MM.1S (cell line): ENCODE results near the gene ISYNA1.

Experiments
- EZH2phosphoT487 ChIP-seq: fragments of 300-600 bp; sonication (generic); IDR thresholded peaks from 2 replicates; pipeline ENCODE4 v1.6.1; 2018; ENCODE audit warnings: antibody characterized with exemption, low read length
- TF ChIP-seq, protein P1 (sequence below): fragments of 300-600 bp; sonication (generic); IDR thresholded peaks from 2 replicates; pipeline ENCODE4 v1.5.1; 2016; ENCODE audit warnings: antibody characterized with exemption, low read length, mixed read lengths

DNA sequence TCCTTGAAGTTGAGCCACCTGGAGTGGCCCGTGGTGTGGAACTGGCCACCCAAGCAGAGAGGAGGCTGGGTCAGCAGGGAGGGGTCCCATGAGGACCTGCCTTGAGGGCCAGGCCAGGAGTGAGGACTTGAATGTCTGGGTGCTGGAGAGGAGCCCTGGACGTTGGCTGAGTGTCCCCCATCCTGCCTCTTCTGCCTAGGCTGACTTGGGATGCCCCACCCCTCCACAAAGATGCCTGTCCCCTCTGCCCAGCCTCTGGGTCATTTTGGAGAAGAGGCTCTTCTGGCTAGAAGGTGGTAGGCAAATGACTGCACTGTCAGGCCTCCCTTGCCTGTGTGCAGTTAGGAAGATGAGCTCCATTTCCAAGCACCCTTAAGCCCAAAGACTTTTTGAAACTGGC is 17.0 kb downstream of the ISYNA1 start:
- TF ChIP-seq, protein P1, sequence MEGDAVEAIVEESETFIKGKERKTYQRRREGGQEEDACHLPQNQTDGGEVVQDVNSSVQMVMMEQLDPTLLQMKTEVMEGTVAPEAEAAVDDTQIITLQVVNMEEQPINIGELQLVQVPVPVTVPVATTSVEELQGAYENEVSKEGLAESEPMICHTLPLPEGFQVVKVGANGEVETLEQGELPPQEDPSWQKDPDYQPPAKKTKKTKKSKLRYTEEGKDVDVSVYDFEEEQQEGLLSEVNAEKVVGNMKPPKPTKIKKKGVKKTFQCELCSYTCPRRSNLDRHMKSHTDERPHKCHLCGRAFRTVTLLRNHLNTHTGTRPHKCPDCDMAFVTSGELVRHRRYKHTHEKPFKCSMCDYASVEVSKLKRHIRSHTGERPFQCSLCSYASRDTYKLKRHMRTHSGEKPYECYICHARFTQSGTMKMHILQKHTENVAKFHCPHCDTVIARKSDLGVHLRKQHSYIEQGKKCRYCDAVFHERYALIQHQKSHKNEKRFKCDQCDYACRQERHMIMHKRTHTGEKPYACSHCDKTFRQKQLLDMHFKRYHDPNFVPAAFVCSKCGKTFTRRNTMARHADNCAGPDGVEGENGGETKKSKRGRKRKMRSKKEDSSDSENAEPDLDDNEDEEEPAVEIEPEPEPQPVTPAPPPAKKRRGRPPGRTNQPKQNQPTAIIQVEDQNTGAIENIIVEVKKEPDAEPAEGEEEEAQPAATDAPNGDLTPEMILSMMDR, result no peak
- no peak for TF ChIP-seq EZH2phosphoT487
